ENCODE results near the gene ATP13A3. TPM values are rescaled to one million over a fixed set of nuclear protein-coding genes. Genes with fewer than 3 reads are reported as not detected.

ATP13A3 gene
- total RNA-seq, 4 donors from 2014 or later, result 106 to 157 (median 128) TPM

GRCh38 chr3:194369522-194370279 is 117.1 kb downstream of the ATP13A3 start, which contains the start of gene LRRC15:
Gene LRRC15 (minus strand): TSS chr3:194369743. CDS start chr3:194361043, 8,700 bp downstream.
- Histone ChIP-seq H3K27me3 (peaks cover 29% of the 10 kb centered on the region), H3K4me1 (peaks cover 0 to 18% (median 5%) of the 10 kb centered on the region in 3 donors), H3K36me3 (no peaks in the 10 kb centered on the region), H3K27ac (no peak within 1 kb of the TSS), H3K9me3 (no peaks in the 10 kb centered on the region), H3K4me3 (no peak within 1 kb of the TSS)
- TF ChIP-seq EP300 (IDR thresholded peaks at IDR 0.05) (no peak), POLR2AphosphoS5 (IDR thresholded peaks at IDR 0.05) (no peak), CTCF (IDR thresholded peaks at IDR 0.05) (no peak), POLR2A (IDR thresholded peaks at IDR 0.05) (no peak)
- WGBS, 2 donors (ENCODE audit: low coverage in 1 of 2), result 10 to 16% methylated on average over 2 to 7 of the region's 21 CpGs
- ATAC-seq, result peak; percentile 69

- no peak overlapping the region for H3K27ac ChIP-seq
- no peaks in the 10 kb centered on the region for H3K9me3 ChIP-seq
- H3K27me3 ChIP-seq, result peaks cover 29% of the 10 kb centered on the region
- 81 to 83% methylated on average over 3 of the region's 6 CpGs for WGBS, 2 donors (ENCODE audit: low coverage in 1 of 2)
- no peak for ATAC-seq
- peaks cover 0 to 25% (median 6%) of the 10 kb centered on the region in 3 donors for H3K4me1 ChIP-seq
- no peak overlapping the region for H3K4me3 ChIP-seq
- no peaks in the 10 kb centered on the region for H3K36me3 ChIP-seq
- TF ChIP-seq POLR2A (IDR thresholded peaks at IDR 0.05) (no peak), POLR2AphosphoS5 (IDR thresholded peaks at IDR 0.05) (no peak), EP300 (IDR thresholded peaks at IDR 0.05) (no peak), CTCF (IDR thresholded peaks at IDR 0.05) (no peak)
Observed at GRCh38 chr3:194368918-194369317, 117.9 kb downstream of the ATP13A3 start.

GRCh38 chr3:194367992-194368841 is 118.6 kb downstream of the ATP13A3 start:
- H3K4me3 ChIP-seq, result no peak overlapping the region
- H3K27ac ChIP-seq, result no peak overlapping the region
- no peak for TF ChIP-seq EP300 (IDR thresholded peaks at IDR 0.05)
- no peak for TF ChIP-seq POLR2AphosphoS5 (IDR thresholded peaks at IDR 0.05)
- TF ChIP-seq POLR2A (IDR thresholded peaks at IDR 0.05), result no peak
- no peak for TF ChIP-seq CTCF (IDR thresholded peaks at IDR 0.05)
- H3K4me1 ChIP-seq, result peaks cover 0 to 25% (median 6%) of the 10 kb centered on the region in 3 donors
- H3K9me3 ChIP-seq, result no peaks in the 10 kb centered on the region
- peaks cover 29% of the 10 kb centered on the region for H3K27me3 ChIP-seq
- 64 to 70% methylated on average over 3 to 6 of the region's 18 CpGs for WGBS, 2 donors (ENCODE audit: low coverage in 1 of 2)
- ATAC-seq, result no peak
- H3K36me3 ChIP-seq, result no peaks in the 10 kb centered on the region

GRCh38 chr3:194365978-194366490 is 120.8 kb downstream of the ATP13A3 start:
- Histone ChIP-seq H3K36me3 (no peaks in the 10 kb centered on the region), H3K4me3 (no peak overlapping the region), H3K27me3 (peaks cover 29% of the 10 kb centered on the region), H3K27ac (no peak overlapping the region), H3K9me3 (no peaks in the 10 kb centered on the region), H3K4me1 (peaks cover 0 to 25% (median 6%) of the 10 kb centered on the region in 3 donors)
- WGBS, 2 donors (ENCODE audit: low coverage in 1 of 2), result 86 to 100% methylated on average over 3 to 7 of the region's 12 CpGs
- no peak for ATAC-seq
- TF ChIP-seq EP300 (IDR thresholded peaks at IDR 0.05), result no peak
- no peak for TF ChIP-seq POLR2AphosphoS5 (IDR thresholded peaks at IDR 0.05)
- no peak for TF ChIP-seq POLR2A (IDR thresholded peaks at IDR 0.05)
- TF ChIP-seq CTCF (IDR thresholded peaks at IDR 0.05), result no peak

Measured in gastroesophageal sphincter (tissue), 4 donors.